Activated CD8-positive, alpha-beta T cell treated with anti-CD3 and anti-CD28 coated beads, Interleukin-2, amount 10 ng/mL, durations not matched to agents 7 days and 5 days (primary cell): ENCODE results near the gene WNK4. TPM values are rescaled to one million over a fixed set of nuclear protein-coding genes. Genes with fewer than 3 reads are reported as not detected.

Experiments used
- ATAC-seq: fragments of 150-1000 bp; cut with Tn5 transposase; one replicate; pipeline ENCODE4 v1.10.0; 2021; ENCODE audit warnings: moderate library complexity
- CTCF ChIA-PET: fragments of 350-600 bp; sonication (Branson Sonifier 250); formaldehyde crosslinking; loops from one replicate; lab custom pipeline; 2021; ENCODE audit warnings: antibody characterized with exemption; lab: Charles Lee
- POLR2A ChIA-PET: fragments of 350-600 bp; sonication (Branson Sonifier 250); formaldehyde crosslinking; loops from one replicate; lab custom pipeline; 2021; ENCODE audit warnings: antibody characterized with exemption; lab: Charles Lee
- DNase-seq: peaks from one replicate; pipeline ENCODE4 v3.0.0-alpha.2; 2020
- H3K27ac Mint-ChIP-seq: one replicate; pipeline ENCODE4 v1.8.0; 2021; ENCODE audit warnings: mild to moderate bottlenecking, mixed read lengths
- H3K27me3 Mint-ChIP-seq: one replicate; pipeline ENCODE4 v1.8.0; 2021; ENCODE audit warnings: low read depth, mixed read lengths
- H3K36me3 Mint-ChIP-seq: one replicate; pipeline ENCODE4 v1.8.0; 2021; ENCODE audit warnings: low read depth, mixed read lengths
- H3K4me1 Mint-ChIP-seq: one replicate; pipeline ENCODE4 v1.8.0; 2021; ENCODE audit warnings: low read depth, mixed read lengths
- H3K4me3 Mint-ChIP-seq: one replicate; pipeline ENCODE4 v1.8.0; 2021; ENCODE audit warnings: mild to moderate bottlenecking, mixed read lengths
- H3K9me3 Mint-ChIP-seq: one replicate; pipeline ENCODE4 v1.8.0; 2022; ENCODE audit warnings: mixed read lengths; ENCODE audit not compliant: insufficient read depth
- total RNA-seq, 2 experiments: library from RNA; stranded (reverse); gene quantifications; one replicate each; pipeline ENCODE4 v1.2.3, GENCODE V29; 2021

The WNK4 gene
- total RNA-seq, 2 experiments from 2014 or later, result 0.37 to 0.66 TPM

- peaks cover 18% of the 10 kb centered on the region for H3K4me1 Mint-ChIP-seq
- H3K36me3 Mint-ChIP-seq, result peaks cover 13% of the 10 kb centered on the region
- H3K27me3 Mint-ChIP-seq, result peaks cover 5% of the 10 kb centered on the region
- DNase-seq (peak; percentile 88), ATAC-seq (peak; percentile 99)
- peak within 1 kb of the TSS; percentile 94 for H3K4me3 Mint-ChIP-seq
- H3K9me3 Mint-ChIP-seq, result no peaks in the 10 kb centered on the region
- CTCF ChIA-PET, result interaction anchor here (1.1 to 1.5 kb wide), 5 partner anchors 9 to 61 kb away, joined by 3 to 11 read pairs (median 4); partner anchors contain the start of gene BECN1
- POLR2A ChIA-PET, result interaction anchor here (1.2 to 3.0 kb wide), 5 partner anchors 8 to 25 kb away, joined by 3 to 14 read pairs (median 3); partner anchors contain the start of genes BECN1 and VPS25
- peak within 1 kb of the TSS; percentile 77 for H3K27ac Mint-ChIP-seq
These were observed 18.3 kb downstream of the WNK4 start, which contains the start of the genes CNTD1 and COA3 for GRCh38 chr17:42798383-42799380. Gene CNTD1, plus strand, starts transcription at chr17:42798861. Its CDS starts 207 bp downstream, at chr17:42799068. Gene COA3, minus strand, starts transcription at chr17:42798704. Its CDS starts 23 bp downstream, at chr17:42798681.

GRCh38 chr17:42803074-42803883, 22.9 kb downstream of the WNK4 start:
- ChIA-PET CTCF (interaction anchor here (0.7 to 1.3 kb wide), 4 partner anchors 16 to 40 kb away, joined by 3 to 4 read pairs (median 4); partner anchors contain the start of gene BECN1), POLR2A (no interaction called here)
- ATAC-seq (no peak), DNase-seq (no peak)
- Mint-ChIP-seq H3K27ac (no peak overlapping the region), H3K9me3 (no peaks in the 10 kb centered on the region), H3K4me1 (peaks cover 7% of the 10 kb centered on the region), H3K27me3 (peaks cover 5% of the 10 kb centered on the region), H3K4me3 (no peak overlapping the region), H3K36me3 (peaks cover 4% of the 10 kb centered on the region)

GRCh38 chr17:42804918-42805367, 24.5 kb downstream of the WNK4 start:
- peaks cover 5% of the 10 kb centered on the region for H3K36me3 Mint-ChIP-seq
- ChIA-PET POLR2A (no interaction called here), CTCF (interaction anchor here (1.4 kb wide), 1 partner anchor 9 kb away, joined by 3 read pairs; no protein-coding TSS in a partner anchor)
- H3K27ac Mint-ChIP-seq, result no peak overlapping the region
- H3K4me3 Mint-ChIP-seq, result no peak overlapping the region
- ATAC-seq (no peak), DNase-seq (no peak)
- no peaks in the 10 kb centered on the region for H3K9me3 Mint-ChIP-seq
- no peaks in the 10 kb centered on the region for H3K4me1 Mint-ChIP-seq
- peaks cover 5% of the 10 kb centered on the region for H3K27me3 Mint-ChIP-seq

- Mint-ChIP-seq H3K27ac (no peak overlapping the region), H3K27me3 (peaks cover 3% of the 10 kb centered on the region), H3K36me3 (peaks cover 14% of the 10 kb centered on the region), H3K4me3 (no peak overlapping the region), H3K4me1 (no peaks in the 10 kb centered on the region), H3K9me3 (no peaks in the 10 kb centered on the region)
- no peak for ATAC-seq
- ChIA-PET POLR2A (interaction anchor here (1.2 kb wide), 1 partner anchor 8 kb away, joined by 3 read pairs; the partner anchor contains the start of gene COA3), CTCF (interaction anchor here (1.2 to 2.0 kb wide), 3 partner anchors 14 to 18 kb away, joined by 3 to 9 read pairs (median 5); partner anchors contain the start of gene BECN1)
- no peak for DNase-seq
These were observed 25.8 kb downstream of the WNK4 start for GRCh38 chr17:42806249-42806648.

GRCh38 chr17:42809250-42809649, 28.8 kb downstream of the WNK4 start:
- peaks cover 27% of the 10 kb centered on the region for H3K36me3 Mint-ChIP-seq
- DNase-seq (no peak), ATAC-seq (no peak)
- POLR2A ChIA-PET, result no interaction called here
- H3K27ac Mint-ChIP-seq, result no peak overlapping the region
- no peak overlapping the region for H3K4me3 Mint-ChIP-seq
- H3K27me3 Mint-ChIP-seq, result no peaks in the 10 kb centered on the region
- CTCF ChIA-PET, result interaction anchor here (1.1 to 1.8 kb wide), 2 partner anchors 11 to 231 kb away, joined by 3 to 9 read pairs; partner anchors contain the start of gene PSMC3IP
- H3K9me3 Mint-ChIP-seq, result no peaks in the 10 kb centered on the region
- H3K4me1 Mint-ChIP-seq, result no peaks in the 10 kb centered on the region

GRCh38 chr17:42814633-42815399, 34.4 kb downstream of the WNK4 start:
- H3K4me1 Mint-ChIP-seq, result no peaks in the 10 kb centered on the region
- ATAC-seq (no peak), DNase-seq (no peak)
- CTCF ChIA-PET, result interaction anchor here (1.4 kb wide), 2 partner anchors 10 to 51 kb away, joined by 3 to 4 read pairs; no protein-coding TSS in a partner anchor
- H3K9me3 Mint-ChIP-seq, result no peaks in the 10 kb centered on the region
- peaks cover 56% of the 10 kb centered on the region for H3K36me3 Mint-ChIP-seq
- no peak overlapping the region for H3K4me3 Mint-ChIP-seq
- H3K27ac Mint-ChIP-seq, result no peak overlapping the region
- no peaks in the 10 kb centered on the region for H3K27me3 Mint-ChIP-seq
- POLR2A ChIA-PET, result interaction anchor here (3.3 kb wide), 1 partner anchor 10 kb away, joined by 12 read pairs; the partner anchor contains the start of gene BECN1

GRCh38 chr17:42817866-42818265, 37.5 kb downstream of the WNK4 start:
- H3K27me3 Mint-ChIP-seq, result no peaks in the 10 kb centered on the region
- peaks cover 16% of the 10 kb centered on the region for H3K4me1 Mint-ChIP-seq
- POLR2A ChIA-PET, result no interaction called here
- H3K4me3 Mint-ChIP-seq, result no peak overlapping the region
- ATAC-seq (no peak), DNase-seq (no peak)
- no peak overlapping the region for H3K27ac Mint-ChIP-seq
- no peaks in the 10 kb centered on the region for H3K9me3 Mint-ChIP-seq
- CTCF ChIA-PET, result interaction anchor here (1.0 to 4.7 kb wide), 4 partner anchors 19 to 111 kb away, joined by 3 to 21 read pairs (median 3); partner anchors contain the start of genes CNTD1 and COA3
- H3K36me3 Mint-ChIP-seq, result peaks cover 57% of the 10 kb centered on the region

- POLR2A ChIA-PET, result no interaction called here
- DNase-seq (no peak), ATAC-seq (no peak)
- H3K4me1 Mint-ChIP-seq, result peaks cover 20% of the 10 kb centered on the region
- H3K27me3 Mint-ChIP-seq, result no peaks in the 10 kb centered on the region
- H3K36me3 Mint-ChIP-seq, result peaks cover 57% of the 10 kb centered on the region
- no peak overlapping the region for H3K4me3 Mint-ChIP-seq
- CTCF ChIA-PET, result interaction anchor here (1.0 to 4.7 kb wide), 4 partner anchors 11 to 110 kb away, joined by 3 to 21 read pairs (median 3); partner anchors contain the start of genes CNTD1 and COA3
- H3K27ac Mint-ChIP-seq, result no peak overlapping the region
- no peaks in the 10 kb centered on the region for H3K9me3 Mint-ChIP-seq
These were observed 38.0 kb downstream of the WNK4 start for GRCh38 chr17:42818379-42818778.

- CTCF ChIA-PET, result interaction anchor here (0.6 to 4.7 kb wide), 19 partner anchors 9 to 242 kb away, joined by 3 to 29 read pairs (median 4); partner anchors contain the start of genes PSMC3IP and PSME3
- Mint-ChIP-seq H3K9me3 (no peaks in the 10 kb centered on the region), H3K4me3 (no peak overlapping the region), H3K27ac (peak overlapping the region; percentile 3), H3K36me3 (peaks cover 50% of the 10 kb centered on the region), H3K27me3 (peaks cover under 1% of the 10 kb centered on the region), H3K4me1 (peaks cover 28% of the 10 kb centered on the region)
- ATAC-seq (no peak), DNase-seq (peak; percentile 79)
- POLR2A ChIA-PET, result interaction anchor here (0.9 to 5.4 kb wide), 2 partner anchors 13 to 34 kb away, joined by 3 to 72 read pairs; partner anchors contain the start of gene PSME3
These were observed 39.6 kb downstream of the WNK4 start for GRCh38 chr17:42819939-42820535.

GRCh38 chr17:42821176-42821575, 40.8 kb downstream of the WNK4 start:
- ATAC-seq, result no peak
- Mint-ChIP-seq H3K27me3 (peaks cover 2% of the 10 kb centered on the region), H3K36me3 (peaks cover 41% of the 10 kb centered on the region), H3K4me1 (peaks cover 30% of the 10 kb centered on the region), H3K9me3 (no peaks in the 10 kb centered on the region), H3K27ac (no peak overlapping the region), H3K4me3 (no peak overlapping the region)
- ChIA-PET POLR2A (interaction anchor here (5.4 kb wide), 1 partner anchor 12 kb away, joined by 72 read pairs; the partner anchor contains the start of gene PSME3), CTCF (interaction anchor here (1.5 to 4.7 kb wide), 7 partner anchors 12 to 243 kb away, joined by 4 to 29 read pairs (median 7); partner anchors contain the start of genes PSMC3IP, PSME3, RPL27 and VPS25)
- no peak for DNase-seq
